Ishikawa (cell line): ENCODE results near the gene PSMD2.

Source experiments
- CEBPB ChIP-seq: IDR thresholded peaks from 2 replicates; pipeline ENCODE4 v1.6.1; 2012
- EGR1 ChIP-seq: IDR thresholded peaks from 2 replicates; pipeline ENCODE4 v1.6.1; 2012
- RAD21 ChIP-seq: IDR thresholded peaks from 2 replicates; pipeline ENCODE4 v1.6.1; 2012; ENCODE audit warnings: low read depth
- ZBTB7A ChIP-seq: IDR thresholded peaks from 2 replicates; pipeline ENCODE4 v1.6.1; 2012; ENCODE audit warnings: low read depth
- TF ChIP-seq, protein P1 (sequence below): IDR thresholded peaks from 2 replicates; pipeline ENCODE4 v1.6.1; 2012; ENCODE audit warnings: low read depth, mild to moderate bottlenecking
- TF ChIP-seq, protein P2 (sequence below): IDR thresholded peaks from 2 replicates; pipeline ENCODE4 v1.6.1; 2012

DNA sequence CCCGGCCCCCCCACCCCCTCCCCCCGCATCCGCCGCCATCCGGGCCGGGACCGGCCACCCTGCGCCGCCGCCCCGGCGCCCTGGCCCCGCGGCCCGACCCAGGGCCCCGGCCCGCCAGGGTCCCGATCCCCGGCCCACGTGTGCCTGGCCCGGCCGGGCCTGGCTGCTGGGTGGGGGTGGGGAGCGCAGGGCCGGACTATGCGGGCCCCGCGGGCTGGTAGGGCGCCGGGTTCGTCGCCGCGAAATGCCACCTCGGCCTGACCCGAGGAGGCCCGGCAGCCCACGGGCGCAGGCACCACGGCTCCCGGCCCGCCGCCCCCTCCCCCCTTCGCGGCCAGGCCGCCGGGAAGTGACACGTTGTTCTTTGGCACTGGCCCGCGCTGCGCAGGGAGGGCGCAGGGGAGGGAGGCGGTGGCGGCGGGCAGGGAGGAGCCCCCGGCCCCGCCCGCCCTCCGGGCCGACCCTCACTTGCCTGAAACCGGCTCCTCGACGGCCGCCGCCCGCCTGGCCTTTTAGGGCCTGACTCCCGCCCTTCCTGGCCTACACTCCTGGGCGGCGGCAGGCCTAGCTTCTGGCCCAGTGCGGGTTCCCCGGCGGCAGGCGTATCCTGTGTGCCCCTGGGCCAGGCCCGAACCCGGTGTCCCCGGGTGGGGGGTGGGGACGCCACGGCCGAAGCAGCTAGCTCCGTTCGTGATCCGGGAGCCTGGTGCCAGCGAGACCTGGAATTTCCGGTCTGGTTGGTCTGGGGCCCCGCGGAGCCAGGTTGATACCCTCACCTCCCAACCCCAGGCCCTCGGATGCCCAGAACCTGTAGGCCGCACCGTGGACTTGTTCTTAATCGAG, 15.9 kb downstream of the PSMD2 start:
- TF ChIP-seq EGR1 = no peak
- TF ChIP-seq, protein P1, sequence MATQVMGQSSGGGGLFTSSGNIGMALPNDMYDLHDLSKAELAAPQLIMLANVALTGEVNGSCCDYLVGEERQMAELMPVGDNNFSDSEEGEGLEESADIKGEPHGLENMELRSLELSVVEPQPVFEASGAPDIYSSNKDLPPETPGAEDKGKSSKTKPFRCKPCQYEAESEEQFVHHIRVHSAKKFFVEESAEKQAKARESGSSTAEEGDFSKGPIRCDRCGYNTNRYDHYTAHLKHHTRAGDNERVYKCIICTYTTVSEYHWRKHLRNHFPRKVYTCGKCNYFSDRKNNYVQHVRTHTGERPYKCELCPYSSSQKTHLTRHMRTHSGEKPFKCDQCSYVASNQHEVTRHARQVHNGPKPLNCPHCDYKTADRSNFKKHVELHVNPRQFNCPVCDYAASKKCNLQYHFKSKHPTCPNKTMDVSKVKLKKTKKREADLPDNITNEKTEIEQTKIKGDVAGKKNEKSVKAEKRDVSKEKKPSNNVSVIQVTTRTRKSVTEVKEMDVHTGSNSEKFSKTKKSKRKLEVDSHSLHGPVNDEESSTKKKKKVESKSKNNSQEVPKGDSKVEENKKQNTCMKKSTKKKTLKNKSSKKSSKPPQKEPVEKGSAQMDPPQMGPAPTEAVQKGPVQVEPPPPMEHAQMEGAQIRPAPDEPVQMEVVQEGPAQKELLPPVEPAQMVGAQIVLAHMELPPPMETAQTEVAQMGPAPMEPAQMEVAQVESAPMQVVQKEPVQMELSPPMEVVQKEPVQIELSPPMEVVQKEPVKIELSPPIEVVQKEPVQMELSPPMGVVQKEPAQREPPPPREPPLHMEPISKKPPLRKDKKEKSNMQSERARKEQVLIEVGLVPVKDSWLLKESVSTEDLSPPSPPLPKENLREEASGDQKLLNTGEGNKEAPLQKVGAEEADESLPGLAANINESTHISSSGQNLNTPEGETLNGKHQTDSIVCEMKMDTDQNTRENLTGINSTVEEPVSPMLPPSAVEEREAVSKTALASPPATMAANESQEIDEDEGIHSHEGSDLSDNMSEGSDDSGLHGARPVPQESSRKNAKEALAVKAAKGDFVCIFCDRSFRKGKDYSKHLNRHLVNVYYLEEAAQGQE = no peak
- TF ChIP-seq ZBTB7A = no peak; the same call in 1 of the 2 replicates
- no peak for TF ChIP-seq RAD21
- TF ChIP-seq CEBPB = no peak
- TF ChIP-seq, protein P2, sequence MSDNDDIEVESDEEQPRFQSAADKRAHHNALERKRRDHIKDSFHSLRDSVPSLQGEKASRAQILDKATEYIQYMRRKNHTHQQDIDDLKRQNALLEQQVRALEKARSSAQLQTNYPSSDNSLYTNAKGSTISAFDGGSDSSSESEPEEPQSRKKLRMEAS = no peak; the same call in none of the 2 replicates
